ENCODE measurements around the gene TRAPPC11. TPM values are rescaled to one million over a fixed set of nuclear protein-coding genes. Genes with fewer than 3 reads are reported as not detected.

Gene TRAPPC11
- polyA plus RNA-seq, 4 donors = 12.3 to 28.8 (median 19.1) TPM

- no peaks in the 10 kb centered on the region for H3K27me3 ChIP-seq (ENCODE audit: control insufficient read depth in 3 of 3, insufficient read depth in 3 of 3, low read length in 3 of 3)
- no peak overlapping the region for H3K27ac ChIP-seq (ENCODE audit: low read depth in 1 of 3, low read length in 2 of 3)
- H3K4me3 ChIP-seq (ENCODE audit: low read depth in 1 of 3, low read length in 3 of 3) = no peak overlapping the region
- H3K36me3 ChIP-seq (ENCODE audit: control insufficient read depth in 3 of 3, insufficient read depth in 2 of 3, low read depth in 1 of 3, low read length in 3 of 3) = no peaks in the 10 kb centered on the region
- WGBS, 3 donors = 73 to 79% (median 73%) methylated on average over 11 of the region's 11 CpGs
- peaks cover 0 to 3% (median 0%) of the 10 kb centered on the region in 3 donors for H3K4me1 ChIP-seq (ENCODE audit: control insufficient read depth in 3 of 3, insufficient read depth in 2 of 3, low read depth in 1 of 3, low read length in 2 of 3)
- FAIRE-seq = no peak
- DNase-seq = no peak
- H3K9me3 ChIP-seq (ENCODE audit: control insufficient read depth in 2 of 2, insufficient read depth in 1 of 2, low read depth in 1 of 2, low read length in 1 of 2) = no peaks in the 10 kb centered on the region
These were observed 25.4 kb upstream of the TRAPPC11 start for GRCh38 chr4:183633476-183634400.

- FAIRE-seq (no peak), DNase-seq (no peak)
- H3K9me3 ChIP-seq (ENCODE audit: control insufficient read depth in 2 of 2, insufficient read depth in 1 of 2, low read depth in 1 of 2, low read length in 1 of 2) = no peaks in the 10 kb centered on the region
- peaks cover 0 to 3% (median 0%) of the 10 kb centered on the region in 3 donors for H3K4me1 ChIP-seq (ENCODE audit: control insufficient read depth in 3 of 3, insufficient read depth in 2 of 3, low read depth in 1 of 3, low read length in 2 of 3)
- no peaks in the 10 kb centered on the region for H3K36me3 ChIP-seq (ENCODE audit: control insufficient read depth in 3 of 3, insufficient read depth in 2 of 3, low read depth in 1 of 3, low read length in 3 of 3)
- 61 to 91% (median 88%) methylated on average over 10 of the region's 10 CpGs for WGBS, 3 donors
- H3K4me3 ChIP-seq (ENCODE audit: low read depth in 1 of 3, low read length in 3 of 3) = no peak overlapping the region
- no peaks in the 10 kb centered on the region for H3K27me3 ChIP-seq (ENCODE audit: control insufficient read depth in 3 of 3, insufficient read depth in 3 of 3, low read length in 3 of 3)
- no peak overlapping the region for H3K27ac ChIP-seq (ENCODE audit: low read depth in 1 of 3, low read length in 2 of 3)
These were observed 23.8 kb upstream of the TRAPPC11 start for GRCh38 chr4:183635321-183635720.

GRCh38 chr4:183635741-183636140 lies 23.4 kb upstream of the TRAPPC11 start:
- no peaks in the 10 kb centered on the region for H3K36me3 ChIP-seq (ENCODE audit: control insufficient read depth in 3 of 3, insufficient read depth in 2 of 3, low read depth in 1 of 3, low read length in 3 of 3)
- H3K4me1 ChIP-seq (ENCODE audit: control insufficient read depth in 3 of 3, insufficient read depth in 2 of 3, low read depth in 1 of 3, low read length in 2 of 3) = peaks cover 0 to 3% (median 0%) of the 10 kb centered on the region in 3 donors
- H3K27me3 ChIP-seq (ENCODE audit: control insufficient read depth in 3 of 3, insufficient read depth in 3 of 3, low read length in 3 of 3) = no peaks in the 10 kb centered on the region
- FAIRE-seq (no peak), DNase-seq (no peak)
- H3K27ac ChIP-seq (ENCODE audit: low read depth in 1 of 3, low read length in 2 of 3) = no peak overlapping the region
- no peak overlapping the region for H3K4me3 ChIP-seq (ENCODE audit: low read depth in 1 of 3, low read length in 3 of 3)
- no peaks in the 10 kb centered on the region for H3K9me3 ChIP-seq (ENCODE audit: control insufficient read depth in 2 of 2, insufficient read depth in 1 of 2, low read depth in 1 of 2, low read length in 1 of 2)
- 74 to 93% (median 93%) methylated on average over 5 of the region's 5 CpGs for WGBS, 3 donors

- DNase-seq = peak; percentile 45 to 54
- peak overlapping the region in 1 of 3 donors; percentile 0 for H3K27ac ChIP-seq (ENCODE audit: low read depth in 1 of 3, low read length in 2 of 3)
- peak overlapping the region in 2 of 3 donors; percentile 12 to 39 for H3K4me3 ChIP-seq (ENCODE audit: low read depth in 1 of 3, low read length in 3 of 3)
- peaks cover 0 to 3% (median 0%) of the 10 kb centered on the region in 3 donors for H3K4me1 ChIP-seq (ENCODE audit: control insufficient read depth in 3 of 3, insufficient read depth in 2 of 3, low read depth in 1 of 3, low read length in 2 of 3)
- 23 to 69% (median 35%) methylated on average over 8 of the region's 8 CpGs for WGBS, 3 donors
- no peaks in the 10 kb centered on the region for H3K36me3 ChIP-seq (ENCODE audit: control insufficient read depth in 3 of 3, insufficient read depth in 2 of 3, low read depth in 1 of 3, low read length in 3 of 3)
- no peaks in the 10 kb centered on the region for H3K9me3 ChIP-seq (ENCODE audit: control insufficient read depth in 2 of 2, insufficient read depth in 1 of 2, low read depth in 1 of 2, low read length in 1 of 2)
- H3K27me3 ChIP-seq (ENCODE audit: control insufficient read depth in 3 of 3, insufficient read depth in 3 of 3, low read length in 3 of 3) = no peaks in the 10 kb centered on the region
- FAIRE-seq = no peak
These were observed 22.6 kb upstream of the TRAPPC11 start for GRCh38 chr4:183636503-183636902.

- H3K27me3 ChIP-seq (ENCODE audit: control insufficient read depth in 3 of 3, insufficient read depth in 3 of 3, low read length in 3 of 3) = no peaks in the 10 kb centered on the region
- FAIRE-seq (no peak), DNase-seq (peak in 1 of 2 donors; percentile 20)
- 14 to 44% (median 22%) methylated on average over 5 of the region's 5 CpGs for WGBS, 3 donors
- peak overlapping the region in 1 of 3 donors; percentile 0 for H3K27ac ChIP-seq (ENCODE audit: low read depth in 1 of 3, low read length in 2 of 3)
- no peaks in the 10 kb centered on the region for H3K36me3 ChIP-seq (ENCODE audit: control insufficient read depth in 3 of 3, insufficient read depth in 2 of 3, low read depth in 1 of 3, low read length in 3 of 3)
- H3K9me3 ChIP-seq (ENCODE audit: control insufficient read depth in 2 of 2, insufficient read depth in 1 of 2, low read depth in 1 of 2, low read length in 1 of 2) = no peaks in the 10 kb centered on the region
- peaks cover 0 to 3% (median 0%) of the 10 kb centered on the region in 3 donors for H3K4me1 ChIP-seq (ENCODE audit: control insufficient read depth in 3 of 3, insufficient read depth in 2 of 3, low read depth in 1 of 3, low read length in 2 of 3)
- peak overlapping the region; percentile 12 to 39 (median 30) for H3K4me3 ChIP-seq (ENCODE audit: low read depth in 1 of 3, low read length in 3 of 3)
These were observed 22.2 kb upstream of the TRAPPC11 start for GRCh38 chr4:183636923-183637322.

- FAIRE-seq (no peak), DNase-seq (no peak)
- Histone ChIP-seq H3K4me1 (ENCODE audit: control insufficient read depth in 3 of 3, insufficient read depth in 2 of 3, low read depth in 1 of 3, low read length in 2 of 3) (peaks cover 0 to 3% (median 0%) of the 10 kb centered on the region in 3 donors), H3K4me3 (ENCODE audit: low read depth in 1 of 3, low read length in 3 of 3) (no peak overlapping the region), H3K9me3 (ENCODE audit: control insufficient read depth in 2 of 2, insufficient read depth in 1 of 2, low read depth in 1 of 2, low read length in 1 of 2) (no peaks in the 10 kb centered on the region), H3K36me3 (ENCODE audit: control insufficient read depth in 3 of 3, insufficient read depth in 2 of 3, low read depth in 1 of 3, low read length in 3 of 3) (peaks cover 0 to 3% (median 0%) of the 10 kb centered on the region in 3 donors), H3K27ac (ENCODE audit: low read depth in 1 of 3, low read length in 2 of 3) (no peak overlapping the region), H3K27me3 (ENCODE audit: control insufficient read depth in 3 of 3, insufficient read depth in 3 of 3, low read length in 3 of 3) (no peaks in the 10 kb centered on the region)
- WGBS, 3 donors = 8 to 48% (median 21%) methylated on average over 3 of the region's 3 CpGs
These were observed 21.6 kb upstream of the TRAPPC11 start for GRCh38 chr4:183637461-183637860.

GRCh38 chr4:183638436-183638835 lies 20.7 kb upstream of the TRAPPC11 start:
- no peaks in the 10 kb centered on the region for H3K9me3 ChIP-seq (ENCODE audit: control insufficient read depth in 2 of 2, insufficient read depth in 1 of 2, low read depth in 1 of 2, low read length in 1 of 2)
- no peak overlapping the region for H3K4me3 ChIP-seq (ENCODE audit: low read depth in 1 of 3, low read length in 3 of 3)
- FAIRE-seq (no peak), DNase-seq (no peak)
- peaks cover 0 to 5% (median 4%) of the 10 kb centered on the region in 3 donors for H3K36me3 ChIP-seq (ENCODE audit: control insufficient read depth in 3 of 3, insufficient read depth in 2 of 3, low read depth in 1 of 3, low read length in 3 of 3)
- 80 to 94% (median 85%) methylated on average over 5 of the region's 5 CpGs for WGBS, 3 donors
- H3K27ac ChIP-seq (ENCODE audit: low read depth in 1 of 3, low read length in 2 of 3) = no peak overlapping the region
- H3K4me1 ChIP-seq (ENCODE audit: control insufficient read depth in 3 of 3, insufficient read depth in 2 of 3, low read depth in 1 of 3, low read length in 2 of 3) = peaks cover 0 to 3% (median 0%) of the 10 kb centered on the region in 3 donors
- H3K27me3 ChIP-seq (ENCODE audit: control insufficient read depth in 3 of 3, insufficient read depth in 3 of 3, low read length in 3 of 3) = no peaks in the 10 kb centered on the region

GRCh38 chr4:183639291-183639690 lies 19.8 kb upstream of the TRAPPC11 start:
- 73 to 87% (median 78%) methylated on average over 3 of the region's 3 CpGs for WGBS, 3 donors

More at GRCh38 chr4:183639291-183639690, 19.8 kb upstream of the TRAPPC11 start:
- Histone ChIP-seq H3K27ac (ENCODE audit: low read depth in 1 of 3, low read length in 2 of 3) (no peak overlapping the region), H3K36me3 (ENCODE audit: control insufficient read depth in 3 of 3, insufficient read depth in 2 of 3, low read depth in 1 of 3, low read length in 3 of 3) (peaks cover 4 to 7% (median 6%) of the 10 kb centered on the region in 3 donors), H3K9me3 (ENCODE audit: control insufficient read depth in 2 of 2, insufficient read depth in 1 of 2, low read depth in 1 of 2, low read length in 1 of 2) (no peaks in the 10 kb centered on the region), H3K4me3 (ENCODE audit: low read depth in 1 of 3, low read length in 3 of 3) (no peak overlapping the region), H3K4me1 (ENCODE audit: control insufficient read depth in 3 of 3, insufficient read depth in 2 of 3, low read depth in 1 of 3, low read length in 2 of 3) (peaks cover 0 to 3% (median 0%) of the 10 kb centered on the region in 3 donors), H3K27me3 (ENCODE audit: control insufficient read depth in 3 of 3, insufficient read depth in 3 of 3, low read length in 3 of 3) (no peaks in the 10 kb centered on the region)
- no peak for DNase-seq
- no peak for FAIRE-seq
